Transverse colon (tissue), 4 donors: ENCODE measurements around the gene LPAR1. TPM values are rescaled to one million over a fixed set of nuclear protein-coding genes. Genes with fewer than 3 reads are reported as not detected.

ENCODE experiments used
- DNase-seq: peaks from one replicate; pipeline ENCODE4 v3.0.0-alpha.2; 2019
- H3K27ac ChIP-seq, 4 donors: fragments of 200-600 bp; sonication (generic); 2 replicates each; pipeline ENCODE4 v1.5.1; 2016 to 2018; ENCODE audit warnings: inconsistent platforms in 4 of 4
- H3K27me3 ChIP-seq: fragments of 200-600 bp; sonication (generic); 2 replicates; pipeline ENCODE4 v1.5.1; 2017; ENCODE audit warnings: inconsistent platforms
- H3K36me3 ChIP-seq, 4 donors: fragments of 200-600 bp; sonication (generic); 2 replicates each; pipeline ENCODE4 v1.5.1; 2017 to 2019; ENCODE audit warnings: inconsistent platforms in 4 of 4
- H3K4me1 ChIP-seq, 4 donors: fragments of 200-600 bp; sonication (generic); 2 replicates each; pipeline ENCODE4 v1.5.1; 2017 to 2020; ENCODE audit warnings: inconsistent platforms in 4 of 4
- H3K4me3 ChIP-seq, 4 donors: fragments of 200-600 bp; sonication (generic); 1 replicate in 1 of 4; 2 replicates in 3 of 4; pipeline versions ENCODE4 v1.5.1 to v1.6.1; 2017 to 2019; ENCODE audit warnings: inconsistent platforms in 4 of 4
- H3K9me3 ChIP-seq, 2 donors: fragments of 200-600 bp; sonication (generic); 2 replicates each; pipeline ENCODE4 v1.5.1; 2017 to 2019; ENCODE audit warnings: inconsistent platforms in 2 of 2
- EP300 ChIP-seq: sonication (generic); formaldehyde crosslinking; IDR thresholded peaks from one replicate; pipeline ENCODE4 v1.6.1; 2017; ENCODE audit warnings: antibody characterized with exemption, low read depth
- POLR2A ChIP-seq: fragments of 450-650 bp; IDR thresholded peaks from one replicate; pipeline ENCODE4 v1.6.1; 2016; ENCODE audit warnings: antibody characterized with exemption, mild to moderate bottlenecking, moderate library complexity
- POLR2AphosphoS5 ChIP-seq, 3 donors: sonication (generic); formaldehyde crosslinking; IDR thresholded peaks; one replicate each; pipeline ENCODE4 v1.6.1; 2016; ENCODE audit warnings: antibody characterized with exemption in 3 of 3
- WGBS, 2 donors: methylation state at CpG; one replicate each; pipeline ENCODE4 v1.1.5; 2018; ENCODE audit warnings: low coverage in 1 of 2; 5-methylcytosine and 5-hydroxymethylcytosine counted together
- in situ Hi-C, 4 donors: fragments of 200-750 bp; cut with MboI; loops; one replicate each; pipeline versions ENCODE4 v1.15.0 to v1.15.1; 2017; ENCODE audit warnings: low sequenced_read_pairs in 3 of 4, low pct_ligation_motif_present in 1 of 4, low pct_unique_long_range_greater_than_20kb in 1 of 4
- intact Hi-C: fragments of 100-400 bp; cut with DNase I; formaldehyde crosslinking; loops from one replicate; pipeline ENCODE4 v1.15.1; 2023; ENCODE audit warnings: low total_unique reads
- total RNA-seq, 4 donors: library from RNA; depleted of rRNA; stranded (reverse); fragments of >200 nt; gene quantifications; one replicate each; pipeline ENCODE4 v1.1.0, GENCODE V29; 2016
- TF ChIP-seq, protein P1 (sequence below), 5 experiments: fragments of 200-600 bp in 3 of 5; fragments of 450-650 bp in 2 of 5; sonication (generic) in 3 of 5; IDR thresholded peaks; 1 replicate in 2 of 5; 2 replicates in 3 of 5; pipeline ENCODE4 v1.5.1; 2016 to 2017; ENCODE audit warnings: antibody characterized with exemption in 5 of 5, inconsistent platforms in 3 of 5, mild to moderate bottlenecking in 2 of 5, moderate library complexity in 1 of 5

LPAR1 gene
- total RNA-seq, 4 donors from 2014 or later = 27.1 to 34.4 (median 28.7) TPM

- H3K36me3 ChIP-seq = no peaks in the 10 kb centered on the region
- in situ Hi-C loops = no loop called here
These were observed 137.4 kb downstream of the LPAR1 start for GRCh38 chr9:110900917-110901316.

GRCh38 chr9:110900456-110900855 lies 137.8 kb downstream of the LPAR1 start:
- 83 to 95% methylated on average over 1 of the region's 1 CpG for WGBS, 2 donors
- no peak for DNase-seq
- Histone ChIP-seq H3K4me3 (no peak overlapping the region), H3K9me3 (peaks cover 6 to 8% of the 10 kb centered on the region in 2 donors), H3K27me3 (no peaks in the 10 kb centered on the region), H3K27ac (peak overlapping the region in 1 of 4 donors; percentile 21), H3K36me3 (no peaks in the 10 kb centered on the region), H3K4me1 (peaks cover 0 to 8% (median 0%) of the 10 kb centered on the region in 4 donors)
- TF ChIP-seq EP300 (no peak), POLR2A (no peak), POLR2AphosphoS5 (IDR thresholded peaks at IDR 0.05) (no peak)
- in situ Hi-C loops (no loop called here), intact Hi-C loops (no loop called here)

More at GRCh38 chr9:110900917-110901316, 137.4 kb downstream of the LPAR1 start:
- peaks cover 6 to 8% of the 10 kb centered on the region in 2 donors for H3K9me3 ChIP-seq
- H3K27ac ChIP-seq = peak overlapping the region in 1 of 4 donors; percentile 21
- WGBS, 2 donors = 70 to 76% methylated on average over 6 of the region's 6 CpGs
- no peak overlapping the region for H3K4me3 ChIP-seq
- H3K4me1 ChIP-seq = peaks cover 0 to 8% (median 0%) of the 10 kb centered on the region in 4 donors
- H3K27me3 ChIP-seq = no peaks in the 10 kb centered on the region
- intact Hi-C loops = no loop called here
- no peak for DNase-seq
- TF ChIP-seq POLR2AphosphoS5 (IDR thresholded peaks at IDR 0.05) (no peak), POLR2A (no peak), EP300 (no peak)
- TF ChIP-seq, protein P1, sequence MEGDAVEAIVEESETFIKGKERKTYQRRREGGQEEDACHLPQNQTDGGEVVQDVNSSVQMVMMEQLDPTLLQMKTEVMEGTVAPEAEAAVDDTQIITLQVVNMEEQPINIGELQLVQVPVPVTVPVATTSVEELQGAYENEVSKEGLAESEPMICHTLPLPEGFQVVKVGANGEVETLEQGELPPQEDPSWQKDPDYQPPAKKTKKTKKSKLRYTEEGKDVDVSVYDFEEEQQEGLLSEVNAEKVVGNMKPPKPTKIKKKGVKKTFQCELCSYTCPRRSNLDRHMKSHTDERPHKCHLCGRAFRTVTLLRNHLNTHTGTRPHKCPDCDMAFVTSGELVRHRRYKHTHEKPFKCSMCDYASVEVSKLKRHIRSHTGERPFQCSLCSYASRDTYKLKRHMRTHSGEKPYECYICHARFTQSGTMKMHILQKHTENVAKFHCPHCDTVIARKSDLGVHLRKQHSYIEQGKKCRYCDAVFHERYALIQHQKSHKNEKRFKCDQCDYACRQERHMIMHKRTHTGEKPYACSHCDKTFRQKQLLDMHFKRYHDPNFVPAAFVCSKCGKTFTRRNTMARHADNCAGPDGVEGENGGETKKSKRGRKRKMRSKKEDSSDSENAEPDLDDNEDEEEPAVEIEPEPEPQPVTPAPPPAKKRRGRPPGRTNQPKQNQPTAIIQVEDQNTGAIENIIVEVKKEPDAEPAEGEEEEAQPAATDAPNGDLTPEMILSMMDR (IDR thresholded peaks at IDR 0.05) = no peak

- in situ Hi-C loops = no loop called here
- no peak overlapping the region for H3K4me3 ChIP-seq
- WGBS, 2 donors = 84 to 89% methylated on average over 2 of the region's 2 CpGs
These were observed 139.4 kb downstream of the LPAR1 start for GRCh38 chr9:110898866-110899265.

DNA sequence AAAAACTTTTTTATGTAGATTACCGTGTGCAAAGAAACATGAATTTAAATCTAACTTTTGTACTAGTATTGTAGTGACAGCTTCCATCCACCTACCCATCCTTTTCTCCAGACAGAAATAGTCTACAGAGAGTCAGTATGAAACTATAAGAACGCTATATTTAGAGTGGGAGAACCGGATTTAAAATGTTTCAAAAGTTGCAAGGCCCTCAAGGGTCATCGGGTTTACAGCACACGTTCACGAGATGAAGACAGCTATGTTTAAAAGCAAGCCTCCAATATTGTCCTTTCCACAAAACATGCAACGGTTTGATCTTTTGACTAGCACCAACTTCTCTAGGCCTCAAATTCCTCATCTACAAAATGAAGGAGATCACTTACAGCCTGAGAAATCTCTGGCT lies 139.9 kb downstream of the LPAR1 start:
- Histone ChIP-seq H3K27ac (no peak overlapping the region), H3K36me3 (no peaks in the 10 kb centered on the region), H3K27me3 (no peaks in the 10 kb centered on the region), H3K9me3 (peaks cover 6 to 8% of the 10 kb centered on the region in 2 donors), H3K4me3 (no peak overlapping the region), H3K4me1 (peaks cover 0 to 8% (median 0%) of the 10 kb centered on the region in 4 donors)
- TF ChIP-seq POLR2AphosphoS5 (IDR thresholded peaks at IDR 0.05) = no peak
- TF ChIP-seq POLR2A = no peak
- TF ChIP-seq EP300 = no peak
- TF ChIP-seq, protein P1 (IDR thresholded peaks at IDR 0.05) = no peak
- DNase-seq = no peak
- intact Hi-C loops (no loop called here), in situ Hi-C loops (no loop called here)
- WGBS, 2 donors = 81 to 84% methylated on average over 6 to 7 of the region's 7 CpGs

More at GRCh38 chr9:110898866-110899265, 139.4 kb downstream of the LPAR1 start:
- no peak for DNase-seq
- no peak overlapping the region for H3K27ac ChIP-seq
- H3K4me1 ChIP-seq = peaks cover 0 to 8% (median 0%) of the 10 kb centered on the region in 4 donors
- no peaks in the 10 kb centered on the region for H3K36me3 ChIP-seq
- H3K9me3 ChIP-seq = peaks cover 6 to 8% of the 10 kb centered on the region in 2 donors
- TF ChIP-seq EP300 (no peak), POLR2A (no peak), POLR2AphosphoS5 (IDR thresholded peaks at IDR 0.05) (no peak)
- TF ChIP-seq, protein P1 (IDR thresholded peaks at IDR 0.05) = no peak
- intact Hi-C loops = no loop called here
- H3K27me3 ChIP-seq = no peaks in the 10 kb centered on the region

DNA sequence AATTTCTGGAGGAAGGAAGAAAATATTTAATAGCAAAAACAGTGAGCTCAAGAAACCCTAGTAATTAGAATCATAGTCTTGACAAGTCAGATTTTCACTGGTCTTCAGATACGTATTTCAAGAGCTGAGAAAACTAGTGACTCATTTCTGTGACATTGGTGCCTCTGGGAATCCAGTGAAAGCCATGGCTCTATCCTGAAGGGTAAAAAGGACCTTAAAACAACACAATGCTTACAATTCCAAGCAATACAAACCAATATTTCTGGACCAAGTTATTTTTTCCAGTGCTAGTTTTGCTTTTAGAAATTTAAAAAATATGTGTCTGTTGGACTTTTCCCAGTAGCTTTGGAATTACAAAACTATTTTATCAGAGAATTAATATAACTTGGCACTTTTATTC lies 140.3 kb downstream of the LPAR1 start:
- Histone ChIP-seq H3K27ac (no peak overlapping the region), H3K9me3 (peaks cover 5 to 7% of the 10 kb centered on the region in 2 donors), H3K27me3 (no peaks in the 10 kb centered on the region), H3K36me3 (no peaks in the 10 kb centered on the region), H3K4me3 (no peak overlapping the region), H3K4me1 (peaks cover 0 to 8% (median 0%) of the 10 kb centered on the region in 4 donors)
- WGBS, 2 donors = 63 to 86% methylated on average over 1 of the region's 1 CpG
- no peak for DNase-seq
- TF ChIP-seq, protein P1 (IDR thresholded peaks at IDR 0.05) = no peak
- TF ChIP-seq POLR2AphosphoS5 (IDR thresholded peaks at IDR 0.05) (no peak), EP300 (no peak), POLR2A (no peak)
- intact Hi-C loops (no loop called here), in situ Hi-C loops (no loop called here)
